ENCODE results near the gene PYGM. TPM values are rescaled to one million over a fixed set of nuclear protein-coding genes. Genes with fewer than 3 reads are reported as not detected.

The PYGM gene
- total RNA-seq, 2 experiments from 2014 or later: 2.2 TPM

DNA sequence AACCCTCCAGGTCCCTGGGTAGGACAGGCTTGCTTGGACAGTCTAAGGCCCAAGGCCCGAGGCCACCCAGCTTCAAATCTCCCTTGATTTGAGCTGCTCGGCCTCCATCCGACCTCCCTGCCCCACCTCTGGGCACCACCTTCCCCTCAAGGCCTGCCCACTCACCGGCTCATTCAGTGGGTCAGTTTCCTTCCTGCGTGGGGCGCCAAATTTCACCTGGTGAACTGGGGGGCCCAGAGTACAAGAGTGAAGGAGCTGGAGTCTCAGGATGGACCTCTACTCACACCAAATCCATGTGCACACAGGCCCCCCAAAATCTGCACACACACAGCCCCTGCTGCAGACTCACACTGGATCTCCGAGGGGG, 39.5 kb upstream of the PYGM start:
- Histone ChIP-seq H3K9me2 (ENCODE audit: insufficient read depth, low read length) (no peaks in the 10 kb centered on the region), H3K4me1 (ENCODE audit: insufficient read depth, low read length, poor library complexity, severe bottlenecking) (peaks cover 43% of the 10 kb centered on the region), H3K79me2 (ENCODE audit: insufficient read depth, low read depth, low read length) (peaks cover 18% of the 10 kb centered on the region; the same call in 1 of the 2 replicates), H3K4me2 (ENCODE audit: low read length) (peak overlapping the region; percentile 91), H3K36me3 (ENCODE audit: insufficient read depth, low read length) (peaks cover 62% of the 10 kb centered on the region), H3K9me3 (ENCODE audit: low read length) (no peaks in the 10 kb centered on the region), H2AFZ (ENCODE audit: low read length) (no peak overlapping the region), H3K27ac (ENCODE audit: low read depth, low read length, poor library complexity, severe bottlenecking) (peak overlapping the region; percentile 82), H3K4me3 (ENCODE audit: low read depth, low read length, poor library complexity, severe bottlenecking) (peak overlapping the region; percentile 78), H4K20me1 (ENCODE audit: insufficient read depth, low read length) (no peaks in the 10 kb centered on the region)
- intact Hi-C loops (cut with micrococcal nuclease; ENCODE audit: unreplicated experiment): no loop called here
- ChIA-PET POLR2A (interaction anchor here (0.6 to 3.0 kb wide), 4 partner anchors 11 to 45 kb away, joined by 3 to 14 read pairs (median 4); partner anchors contain the start of gene MEN1), CTCF (ENCODE audit: unreplicated experiment) (interaction anchor here (0.7 kb wide), 1 partner anchor 17 kb away, joined by 3 read pairs; no protein-coding TSS in a partner anchor)
- no TSS peak for BruUV-seq (replicated peaks)
- no peak for TF ChIP-seq CTCF (conservative IDR thresholded peaks at IDR 0.05; ENCODE audit: low read length)
- no peak for TF ChIP-seq EZH2phosphoT487 (IDR thresholded peaks at IDR 0.05; ENCODE audit: borderline replicate concordance, low read depth, low read length)
- DNase-seq (ENCODE audit: low spot score): no peak

DNA sequence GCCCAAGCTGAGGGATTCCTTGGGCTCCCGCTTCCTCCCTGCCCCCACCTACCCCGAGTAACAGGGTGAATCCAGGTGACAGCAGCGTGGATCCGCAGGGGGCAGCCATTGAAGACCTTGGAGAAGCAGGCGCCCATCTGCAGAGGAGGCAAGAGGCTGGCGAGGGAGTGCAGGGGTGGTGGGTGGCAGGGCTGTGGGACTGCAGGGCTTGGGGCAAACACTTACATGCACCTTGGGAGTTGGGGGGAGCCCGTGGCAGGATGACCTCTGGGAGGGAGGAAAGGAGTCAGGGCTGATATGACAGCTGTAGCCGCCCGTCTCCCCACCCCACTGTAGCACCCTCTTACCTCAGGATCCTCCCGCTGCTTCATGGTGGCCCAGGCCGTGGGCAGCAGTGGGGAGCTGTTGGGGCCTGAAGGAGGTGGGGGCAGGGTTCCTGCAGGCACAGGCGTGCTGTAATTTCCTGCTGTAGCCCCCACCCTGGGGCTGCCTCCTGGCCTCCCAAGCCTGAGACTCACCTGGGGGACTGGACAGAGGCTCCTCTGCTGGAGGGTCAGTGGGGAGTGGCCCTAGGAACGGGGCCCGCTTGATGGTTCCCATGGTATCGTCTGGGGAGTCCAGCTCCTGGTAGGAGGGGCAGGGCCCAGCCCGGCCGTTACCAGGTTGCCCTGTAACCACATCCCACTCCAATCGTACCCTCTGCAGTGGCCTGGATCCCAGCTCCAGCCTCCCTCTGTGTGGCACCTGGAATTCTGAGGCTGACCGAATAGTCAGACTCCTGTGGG, 37.2 kb upstream of the PYGM start:
- POLR2A ChIA-PET: no interaction called here

More for the DNA sequence above, 37.2 kb upstream of the PYGM start:
- TF ChIP-seq CTCF (conservative IDR thresholded peaks at IDR 0.05; ENCODE audit: low read length) (no peak), EZH2phosphoT487 (IDR thresholded peaks at IDR 0.05; ENCODE audit: borderline replicate concordance, low read depth, low read length) (no peak)
- H3K36me3 ChIP-seq (ENCODE audit: insufficient read depth, low read length): peaks cover 67% of the 10 kb centered on the region
- intact Hi-C loops (cut with micrococcal nuclease; ENCODE audit: unreplicated experiment): no loop called here
- H3K9me3 ChIP-seq (ENCODE audit: low read length): no peaks in the 10 kb centered on the region
- H3K79me2 ChIP-seq (ENCODE audit: insufficient read depth, low read depth, low read length): peaks cover 7% of the 10 kb centered on the region; the same call in 1 of the 2 replicates
- H3K9me2 ChIP-seq (ENCODE audit: insufficient read depth, low read length): no peaks in the 10 kb centered on the region
- no peaks in the 10 kb centered on the region for H4K20me1 ChIP-seq (ENCODE audit: insufficient read depth, low read length)
- CTCF ChIA-PET (ENCODE audit: unreplicated experiment): no interaction called here
- H3K4me2 ChIP-seq (ENCODE audit: low read length): no peak overlapping the region
- peaks cover 32% of the 10 kb centered on the region for H3K4me1 ChIP-seq (ENCODE audit: insufficient read depth, low read length, poor library complexity, severe bottlenecking)
- no peak overlapping the region for H2AFZ ChIP-seq (ENCODE audit: low read length)
- no peak overlapping the region for H3K27ac ChIP-seq (ENCODE audit: low read depth, low read length, poor library complexity, severe bottlenecking)
- BruUV-seq (replicated peaks): no TSS peak
- no peak overlapping the region for H3K4me3 ChIP-seq (ENCODE audit: low read depth, low read length, poor library complexity, severe bottlenecking)
- DNase-seq (ENCODE audit: low spot score): no peak

Measured in OCI-LY7 (cell line).